Stimulated activated CD8-positive, alpha-beta memory T cell treated with anti-CD3 and anti-CD28 coated beads, Interleukin-7, amount 100 ng/mL, for 4 hours (primary cell): ENCODE measurements around the gene PARP16.
"Not testable (repeated sequence)": the region's sequence is repeated elsewhere in the genome, so short reads cannot be mapped to it uniquely, and the experiment has no call there.

Experiments
- DNase-seq, 2 donors: peaks; one replicate each; pipeline ENCODE4 v3.0.0-alpha.2; 2020; ENCODE audit warnings: low read depth in 2 of 2

Gene PARP16

DNA sequence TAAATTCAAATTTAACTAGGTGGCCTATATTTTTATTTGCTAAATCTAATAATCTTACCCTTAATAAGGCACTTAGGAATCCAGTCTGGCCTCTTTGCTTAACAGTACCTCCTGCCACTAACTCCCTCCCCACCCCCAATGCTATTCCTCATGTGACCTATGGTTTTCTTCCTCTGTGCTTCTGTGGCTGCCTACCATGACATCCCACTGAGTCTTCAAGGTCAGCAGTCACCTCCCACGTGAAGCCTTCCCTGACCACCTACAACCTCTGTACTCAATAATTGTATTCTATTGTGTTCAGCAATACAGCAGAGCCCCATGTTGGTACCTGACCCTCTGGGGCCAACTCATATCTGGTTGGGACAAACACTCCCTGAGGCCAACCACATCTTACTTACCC is 9.7 kb downstream of the PARP16 start:
- DNase-seq: no peak

DNA sequence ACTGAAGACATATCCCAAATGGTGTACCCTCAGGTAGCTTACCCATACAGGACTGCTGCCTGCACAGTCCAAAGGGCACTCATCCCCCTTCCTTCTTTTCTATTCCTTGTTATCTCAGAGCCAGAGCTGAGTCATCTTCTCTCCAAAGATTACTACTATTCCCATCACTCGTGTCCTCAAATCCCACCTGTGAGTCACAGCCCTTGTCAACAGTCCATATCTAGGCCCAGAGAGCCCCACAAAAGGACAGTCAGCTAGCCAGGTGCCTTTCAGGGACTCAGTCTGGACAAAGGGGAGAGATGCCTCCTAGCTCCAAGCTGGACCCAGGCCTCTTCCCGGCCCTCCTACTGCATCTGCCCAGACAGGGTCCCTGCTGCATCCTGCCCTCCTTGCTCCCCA is 11.0 kb downstream of the PARP16 start:
- no peak for DNase-seq

DNA sequence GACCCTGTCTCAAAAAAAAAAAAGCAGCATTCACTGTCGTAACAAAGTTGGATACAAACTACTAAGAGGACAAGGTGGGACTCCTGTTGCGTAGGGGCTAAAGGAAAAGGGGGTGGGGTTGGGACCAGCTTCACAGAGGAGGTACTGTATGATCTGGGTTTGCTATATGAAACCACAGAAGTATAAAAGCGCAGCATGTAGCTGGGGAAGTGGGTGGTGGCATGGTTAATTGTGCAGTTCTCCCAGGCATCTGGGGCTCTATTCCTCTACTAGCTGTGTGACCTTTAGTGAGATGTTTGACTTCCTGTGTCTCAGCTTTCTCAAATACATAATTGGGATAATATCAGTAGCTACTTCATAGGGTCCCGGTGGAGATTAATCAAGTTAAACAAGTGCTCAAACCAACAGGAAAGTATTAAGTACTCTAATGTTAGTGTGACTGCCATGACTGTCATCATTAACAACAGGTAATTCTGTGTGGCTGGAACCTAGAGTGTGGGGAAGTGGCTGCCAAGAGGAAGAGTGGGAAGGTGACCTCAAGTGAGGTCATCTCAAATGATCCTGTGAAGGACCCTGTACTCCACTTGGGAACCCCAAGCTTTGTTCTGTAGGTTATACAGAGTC is 11.5 kb downstream of the PARP16 start:
- DNase-seq: no peak

DNA sequence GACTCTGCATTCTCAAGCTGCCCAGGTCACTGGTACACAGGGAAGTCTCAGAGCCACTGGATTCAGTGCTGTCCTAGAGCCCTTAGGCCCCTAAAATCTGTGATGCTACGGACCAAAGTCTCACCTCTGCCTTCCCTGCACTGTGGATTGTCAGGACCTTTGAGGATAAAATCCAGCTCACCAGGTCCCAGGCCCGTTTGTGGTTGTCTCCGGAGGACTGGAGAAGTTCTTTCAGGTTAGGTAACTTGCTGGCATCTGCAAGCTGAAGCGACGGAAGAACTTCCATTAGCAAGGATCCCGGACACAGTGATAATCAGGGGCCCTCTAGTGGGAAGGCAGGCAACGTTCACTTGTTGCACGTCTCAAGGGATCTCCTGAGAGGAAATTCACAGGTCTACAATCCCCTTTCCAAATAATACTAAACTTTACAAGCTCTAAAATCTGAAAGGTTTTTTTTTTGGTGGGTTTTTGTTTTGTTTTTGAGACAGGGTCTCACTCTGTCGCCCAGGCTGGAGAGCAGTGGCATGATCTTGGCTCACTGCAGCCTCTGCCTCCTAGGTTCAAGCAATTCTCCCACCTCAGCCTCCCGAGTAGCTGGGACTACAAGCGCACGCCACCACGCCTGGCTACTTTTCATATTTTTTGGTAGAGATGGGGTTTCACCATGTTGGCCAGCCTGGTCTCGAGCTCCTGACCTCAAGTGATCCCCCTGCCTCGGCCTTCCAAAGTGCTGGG is 15.7 kb downstream of the PARP16 start:
- DNase-seq: not testable (repeated sequence)

DNA sequence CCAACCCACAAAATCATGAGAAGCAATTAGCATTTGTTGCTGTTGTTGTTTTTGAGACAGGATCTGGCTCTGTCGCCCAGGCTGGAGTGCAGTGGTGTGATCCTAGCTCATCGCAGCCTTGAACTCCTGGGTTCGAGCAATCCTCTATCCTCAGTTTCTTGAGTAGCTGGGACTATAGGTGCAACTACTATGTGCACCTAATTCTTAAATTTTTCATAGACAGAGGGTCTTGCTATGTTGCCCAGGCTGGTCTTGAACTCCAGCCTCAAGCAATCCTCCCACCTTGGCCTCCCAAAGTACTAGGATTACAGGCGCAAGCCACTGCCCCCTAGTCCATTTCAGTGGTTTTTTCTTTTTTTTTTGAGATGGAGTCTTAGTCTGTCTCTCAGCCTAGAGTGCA is 18.3 kb downstream of the PARP16 start:
- no peak for DNase-seq

DNA sequence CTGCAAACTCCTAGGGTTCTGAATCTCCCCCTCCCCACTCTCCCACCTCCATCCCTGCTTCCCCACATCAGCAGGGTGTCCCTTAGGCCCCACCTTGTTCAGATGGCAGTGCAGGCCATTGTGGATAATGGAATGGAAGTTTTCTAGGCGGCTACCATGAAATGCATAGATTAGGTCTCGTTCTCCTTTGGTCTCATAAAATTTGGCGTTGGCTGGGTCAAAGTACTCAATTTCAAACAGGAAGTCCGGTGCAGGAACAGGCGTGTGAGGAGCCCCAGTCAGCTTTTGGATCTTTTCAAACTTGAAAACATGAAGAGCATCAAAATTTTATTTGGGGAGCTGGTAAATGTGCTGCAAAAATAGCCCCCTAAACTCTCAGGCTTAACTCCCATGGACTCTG is 20.2 kb downstream of the PARP16 start:
- no peak for DNase-seq

DNA sequence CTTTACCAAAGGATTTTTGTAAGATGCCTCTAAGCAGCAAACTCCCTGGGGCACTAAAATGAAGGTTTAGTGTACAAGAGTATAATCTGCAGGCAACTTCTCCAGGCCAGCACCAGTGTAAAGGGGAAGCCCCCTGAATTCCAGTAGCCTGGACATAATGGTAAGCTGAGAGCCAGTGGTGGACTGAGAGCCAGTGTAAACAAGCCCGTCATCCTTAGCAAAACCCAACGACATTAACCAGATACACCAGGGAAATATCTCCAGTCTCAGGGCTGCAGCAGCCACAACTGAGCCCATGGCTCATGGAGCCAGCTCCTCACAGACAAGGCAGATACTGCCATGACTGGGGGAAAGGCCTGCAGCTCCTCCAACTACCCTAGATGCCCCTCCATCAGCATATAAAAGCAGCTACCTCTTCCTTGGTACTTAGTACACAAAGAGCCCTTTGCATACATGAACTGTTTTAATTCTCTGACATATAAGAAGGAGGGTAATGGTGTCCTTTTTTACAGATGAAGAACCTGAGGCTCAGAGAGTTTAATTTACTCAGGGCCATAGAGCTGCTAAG is 21.7 kb downstream of the PARP16 start:
- DNase-seq: no peak

DNA sequence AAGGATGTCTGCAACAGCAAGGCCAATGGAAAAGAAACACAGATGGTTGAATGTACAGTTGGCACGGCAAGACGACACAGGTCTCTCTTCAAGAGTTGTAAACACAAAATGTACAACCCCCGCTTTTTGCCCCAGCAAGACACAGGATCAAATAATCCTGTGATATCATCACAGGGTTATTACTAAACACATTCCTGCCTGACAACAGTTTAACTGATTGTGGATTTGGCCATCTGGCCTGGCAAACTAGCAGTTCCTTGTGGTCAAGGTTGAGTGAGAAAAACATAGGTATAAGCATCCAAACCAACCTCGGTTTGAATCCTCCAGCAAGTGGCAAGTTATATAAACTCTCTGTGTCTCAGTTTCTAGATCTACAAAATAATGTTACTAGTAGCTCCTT is 23.4 kb downstream of the PARP16 start:
- no peak for DNase-seq

DNA sequence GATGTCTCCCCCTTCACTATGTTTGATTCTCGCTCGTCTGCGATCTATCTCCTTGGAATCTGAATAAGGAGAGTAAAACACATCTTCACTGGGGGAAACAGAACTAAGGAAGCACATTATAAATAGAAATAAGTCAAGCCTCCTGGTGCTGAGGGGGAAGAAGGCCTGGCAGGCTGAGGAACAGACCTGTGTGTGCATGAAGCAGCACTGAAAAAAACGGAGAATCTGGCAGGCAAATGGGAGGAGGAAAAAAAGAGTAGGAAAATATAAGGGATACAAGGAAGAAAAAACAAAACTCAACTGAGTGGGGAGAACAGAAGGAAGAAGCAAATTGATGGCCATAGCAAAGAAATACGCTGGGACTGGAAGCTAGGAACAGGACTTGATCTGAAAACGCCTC is 25.7 kb downstream of the PARP16 start:
- DNase-seq: no peak

DNA sequence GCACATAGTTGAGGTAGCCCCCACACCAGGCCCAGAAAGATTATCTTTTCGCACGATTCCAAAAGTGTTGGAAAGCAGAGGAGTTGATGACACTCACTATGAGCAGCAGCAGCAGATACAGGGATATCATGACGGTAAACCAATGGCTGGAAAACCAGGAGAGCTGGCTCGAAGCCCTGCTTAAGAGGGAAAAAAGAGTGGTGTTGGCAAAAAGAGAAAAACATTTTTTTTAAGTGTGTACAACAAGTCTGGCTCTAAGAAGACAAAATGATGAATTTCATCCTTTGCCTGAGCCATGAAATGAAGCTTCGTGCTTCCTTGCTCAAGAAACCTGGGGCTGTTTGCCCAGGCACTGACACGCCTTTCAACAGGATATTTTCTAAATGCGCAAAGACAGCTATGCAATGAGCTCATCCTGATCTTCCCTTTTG is 27.3 kb downstream of the PARP16 start:
- DNase-seq: no peak

DNA sequence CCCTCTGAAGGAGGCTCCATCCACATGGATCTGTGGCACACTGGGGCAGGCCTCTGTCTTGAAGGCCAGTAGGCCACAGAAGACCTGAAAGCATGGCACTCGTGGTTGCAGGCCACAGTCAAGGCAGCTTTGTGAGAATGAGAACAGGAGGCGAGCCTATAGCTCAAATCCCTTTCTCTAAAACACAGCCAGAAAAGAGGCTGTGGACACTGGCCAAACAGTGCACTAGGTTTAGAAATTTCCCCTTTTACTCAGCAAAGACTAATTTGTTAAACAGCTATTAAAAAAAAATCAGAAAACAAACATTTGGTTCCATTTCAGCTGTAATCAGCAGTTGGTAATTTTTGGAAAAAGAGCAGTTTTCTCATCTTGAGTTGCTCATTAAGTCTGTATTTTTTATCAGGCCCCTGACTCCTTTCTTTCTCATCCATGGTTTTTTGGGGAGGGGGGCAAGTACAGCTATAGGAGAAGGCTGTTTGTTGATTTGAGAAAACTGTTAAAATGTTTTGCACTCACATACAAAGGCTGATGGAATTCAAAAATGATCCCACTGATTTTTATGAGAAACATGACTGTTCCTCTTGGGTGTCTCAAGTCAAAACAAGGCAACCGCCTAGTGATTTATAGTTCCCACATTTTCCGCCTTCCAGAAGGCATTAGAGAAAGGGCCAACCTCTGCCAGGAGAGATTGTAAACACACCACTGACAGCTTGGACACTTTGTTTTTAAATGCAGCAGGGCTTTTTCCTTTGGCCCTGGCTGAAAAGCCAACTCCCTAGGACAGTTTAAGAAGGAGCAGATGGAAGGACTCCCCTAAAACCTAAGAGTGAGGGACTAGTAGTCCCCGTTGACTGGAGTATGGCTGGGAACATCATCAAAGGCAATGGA is 28.1 kb downstream of the PARP16 start:
- DNase-seq: no peak

DNA sequence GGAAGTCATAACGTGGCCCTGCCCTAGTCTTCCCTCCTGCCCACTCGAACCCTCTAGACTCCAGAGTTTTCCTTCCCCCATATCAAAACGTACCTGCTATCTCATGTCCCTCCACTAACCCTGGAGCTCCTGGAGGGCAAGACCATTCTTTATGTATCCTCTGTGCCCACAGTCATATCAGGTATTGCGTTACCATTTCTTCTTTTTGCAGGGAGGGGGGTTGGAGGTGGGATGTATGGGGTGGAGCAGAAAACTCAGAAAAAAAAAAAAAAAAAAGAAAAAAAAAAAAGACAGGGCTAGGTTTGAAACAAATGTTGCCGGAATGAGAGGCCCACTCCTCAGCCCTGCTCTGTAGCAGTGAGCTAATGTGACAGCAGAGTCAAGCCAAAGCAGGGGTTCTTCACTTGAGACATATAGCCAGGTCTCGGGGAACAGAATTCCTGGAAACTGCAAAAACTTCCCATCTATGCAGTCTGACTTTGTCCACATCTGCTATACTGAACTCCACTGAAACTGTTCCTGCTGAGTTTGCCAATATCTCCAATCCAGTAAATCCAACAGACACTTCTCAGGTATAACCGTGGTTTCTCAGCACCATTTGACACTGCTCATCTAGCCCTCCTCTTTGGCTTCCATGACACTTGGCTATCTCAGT is 31.1 kb downstream of the PARP16 start:
- DNase-seq: no peak

DNA sequence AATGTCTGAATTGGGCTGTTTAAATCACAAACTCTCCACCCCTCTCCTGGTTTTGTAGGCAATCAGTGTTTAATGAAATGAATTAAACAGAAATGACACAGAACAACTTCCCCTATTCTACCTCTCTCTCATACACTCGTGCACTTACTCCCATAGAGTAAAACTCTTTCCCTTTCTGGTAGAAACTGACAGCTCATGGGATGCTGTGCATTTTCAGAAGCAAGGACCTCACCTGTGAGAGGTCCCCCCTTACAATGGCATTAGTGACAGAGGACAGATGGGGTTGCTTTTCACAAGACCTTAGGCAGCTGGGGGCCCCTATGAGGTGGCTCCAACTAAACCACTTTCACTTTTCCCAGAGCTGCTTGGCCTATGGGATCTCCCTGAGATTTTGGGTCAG is 31.9 kb downstream of the PARP16 start:
- DNase-seq: no peak

DNA sequence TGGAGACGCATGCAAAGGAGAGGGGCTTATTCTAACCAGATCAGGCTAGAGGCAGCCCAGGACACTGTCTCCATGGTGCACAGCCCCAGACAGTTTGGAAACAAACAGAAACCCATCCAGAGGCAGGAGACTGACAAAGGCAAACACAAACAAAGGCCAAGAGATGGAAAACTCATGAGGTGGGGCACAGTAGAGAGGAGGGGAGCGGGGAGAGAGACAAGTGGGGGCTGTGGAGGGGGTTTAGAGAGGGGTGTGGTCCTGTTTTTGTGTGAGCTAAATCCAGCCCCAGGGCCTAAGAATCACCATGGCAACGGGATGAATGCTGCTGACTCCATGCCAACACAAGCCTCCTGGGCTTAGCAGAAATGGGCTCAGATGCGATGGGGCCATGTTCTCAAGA is 32.3 kb downstream of the PARP16 start:
- DNase-seq: no peak

DNA sequence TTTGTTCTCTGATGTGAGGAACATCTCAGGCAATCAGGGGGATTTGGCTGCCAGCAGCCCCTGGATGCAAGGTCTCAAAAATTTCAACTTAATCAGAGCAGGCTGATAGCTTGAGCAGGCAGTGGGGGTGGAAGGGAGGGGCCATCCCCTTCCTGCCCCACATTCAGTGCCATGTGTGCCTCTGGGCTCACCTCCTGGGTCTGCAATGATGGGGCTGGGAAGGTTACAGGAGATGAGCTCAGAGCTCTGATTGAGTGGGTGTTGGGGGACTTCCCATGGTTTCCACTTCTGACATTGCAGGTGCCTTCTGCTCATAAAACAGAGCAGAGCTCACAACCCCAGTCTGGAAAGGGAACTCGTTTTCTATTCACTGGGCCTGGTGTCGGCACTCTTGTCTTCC is 37.0 kb downstream of the PARP16 start:
- peak; percentile 42 to 46 for DNase-seq

DNA sequence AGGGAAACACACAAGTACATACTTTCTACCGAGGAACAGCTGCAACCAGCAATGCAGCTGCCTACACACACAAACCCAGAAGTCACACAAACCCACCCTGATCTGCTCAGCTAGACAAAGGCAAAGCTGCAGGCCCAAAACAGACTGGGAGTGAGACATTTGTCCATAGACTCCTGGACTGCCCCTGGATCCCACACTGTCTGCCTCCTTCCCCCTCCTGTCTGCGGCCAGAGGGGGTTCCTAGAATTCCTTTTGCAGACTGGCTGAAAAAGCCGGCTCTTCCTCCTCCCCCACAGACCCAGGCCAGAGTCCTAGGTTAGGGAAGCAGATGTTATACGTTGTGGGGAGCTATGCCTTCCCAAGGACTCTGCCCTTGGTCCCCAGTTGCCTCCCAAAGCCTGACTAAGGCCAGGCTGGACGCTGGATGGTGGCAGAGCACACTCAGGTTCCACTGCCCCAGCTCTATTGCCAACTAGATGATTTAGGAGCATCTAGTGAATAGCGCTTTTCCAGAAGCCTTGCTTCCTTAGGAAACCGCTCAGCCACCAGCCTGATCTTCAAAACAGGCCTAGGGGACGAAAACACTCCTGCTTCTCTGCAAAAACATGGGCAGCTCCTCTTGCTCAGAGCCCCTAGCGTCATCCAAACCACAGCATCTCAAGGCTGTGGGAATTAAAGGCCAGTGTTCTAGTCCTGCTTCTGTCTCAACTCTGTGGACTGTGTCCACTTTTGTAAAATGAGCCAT is 38.0 kb downstream of the PARP16 start:
- no peak for DNase-seq

DNA sequence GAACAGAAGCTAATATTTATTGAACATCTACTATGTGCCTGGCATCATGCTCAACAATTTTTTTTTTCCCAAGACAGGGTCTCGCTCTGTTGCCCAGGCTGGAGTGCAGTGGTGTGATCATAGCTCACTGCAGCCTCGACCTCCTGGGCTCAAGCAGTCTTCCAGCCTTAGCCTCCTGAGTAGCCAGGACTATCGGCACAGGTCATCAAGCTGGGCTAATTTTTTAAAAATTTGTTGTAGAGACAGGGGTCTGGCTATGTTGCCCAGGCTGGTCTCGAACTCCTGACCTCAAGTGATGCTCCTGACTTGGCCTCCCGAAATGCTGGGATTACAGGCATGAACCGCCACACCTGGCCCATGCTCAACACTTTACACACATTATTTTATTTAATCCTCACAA is 39.7 kb downstream of the PARP16 start:
- no peak for DNase-seq

DNA sequence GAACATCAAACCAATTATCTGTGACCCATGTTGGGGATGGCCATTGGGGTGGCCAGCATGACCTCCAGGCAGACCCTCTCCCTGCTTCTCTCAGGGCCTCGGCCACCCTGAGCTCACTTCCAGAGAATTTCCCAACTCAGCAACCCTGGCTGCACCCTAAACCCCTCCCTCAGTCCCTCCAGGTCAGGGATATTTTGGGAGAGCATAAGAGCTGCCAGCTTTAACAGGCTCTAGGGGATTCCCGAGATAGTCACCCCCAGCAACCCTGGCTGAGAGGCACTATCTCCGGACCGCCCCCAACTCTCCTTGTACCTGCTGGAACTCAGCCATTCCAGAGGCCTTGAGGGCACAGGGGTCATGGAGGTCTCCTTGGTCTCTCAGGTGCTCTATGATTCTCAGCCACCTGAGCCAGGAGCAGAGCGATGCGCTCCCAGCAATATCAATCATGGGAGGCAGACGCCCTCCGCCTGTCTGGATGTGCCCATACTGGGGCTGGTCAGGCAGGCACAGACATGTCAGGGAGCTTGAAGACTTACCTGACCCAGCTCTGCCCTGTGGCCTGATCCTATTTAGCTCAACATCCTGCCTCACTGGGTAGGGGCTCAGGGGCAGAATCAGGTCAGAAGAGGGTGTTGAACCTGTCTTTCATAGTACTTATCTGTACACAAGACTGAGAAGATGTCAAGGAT is 40.5 kb downstream of the PARP16 start:
- DNase-seq: no peak

DNA sequence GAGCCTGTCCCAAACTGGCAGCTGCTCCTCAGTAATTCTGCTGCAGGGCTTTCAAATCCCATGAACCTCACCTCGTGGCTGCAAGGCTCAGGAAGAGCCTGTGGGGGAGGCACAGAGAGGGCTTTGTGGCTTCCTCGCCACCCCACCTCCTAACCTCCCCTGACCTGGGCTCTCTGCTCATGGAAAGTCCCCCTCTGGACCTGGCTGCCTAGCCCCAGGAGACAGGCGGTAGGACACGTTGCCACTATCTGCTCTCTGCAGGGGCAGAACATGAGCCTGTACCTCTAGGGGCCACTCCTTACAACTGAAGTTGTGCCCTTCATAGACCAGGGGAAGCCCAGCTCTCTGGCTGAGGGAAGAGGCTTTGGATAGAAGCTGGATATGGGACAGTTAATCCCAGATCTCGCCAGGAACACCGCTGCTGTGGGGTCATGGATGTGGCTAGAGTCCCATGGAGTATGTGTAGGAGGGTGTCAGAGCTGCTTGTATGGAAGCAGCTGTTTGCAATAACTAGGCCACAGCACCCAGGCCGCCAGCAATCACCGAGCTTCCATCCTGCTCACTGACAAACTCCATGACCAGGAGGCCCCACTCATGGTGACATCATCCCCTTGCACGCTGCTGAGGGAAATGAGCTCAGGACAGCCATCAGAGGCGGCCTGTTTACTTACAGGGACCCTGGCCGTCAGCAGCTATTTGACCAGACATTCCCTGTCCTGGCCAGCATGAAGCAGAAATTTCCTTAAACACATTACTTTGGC is 41.4 kb downstream of the PARP16 start:
- no peak for DNase-seq

DNA sequence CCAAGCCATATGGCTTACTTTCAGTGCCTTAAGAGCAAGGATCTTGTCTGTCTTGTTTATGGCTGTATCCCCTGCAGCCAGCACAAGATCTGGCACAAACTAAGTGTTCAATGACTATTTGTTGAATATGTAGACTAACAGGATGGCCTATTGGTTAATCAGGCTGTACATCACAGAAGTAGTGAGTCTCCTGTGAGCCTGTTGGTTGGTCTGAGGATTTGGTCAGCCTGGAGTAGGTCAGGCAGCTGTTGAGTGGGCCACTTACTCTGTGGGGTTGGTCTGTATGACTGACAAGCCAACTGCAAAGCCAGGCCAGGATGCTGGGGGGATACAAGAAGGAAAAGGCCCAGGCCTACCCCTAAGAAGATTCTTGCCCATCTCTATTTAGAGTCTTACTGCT is 42.0 kb downstream of the PARP16 start:
- no peak for DNase-seq
